ENCODE results near the gene PFDN4. TPM values are rescaled to one million over a fixed set of nuclear protein-coding genes. Genes with fewer than 3 reads are reported as not detected.

Gene PFDN4
- total RNA-seq, 4 donors from 2014 or later, result 32.8 to 71.0 (median 40.2) TPM

DNA sequence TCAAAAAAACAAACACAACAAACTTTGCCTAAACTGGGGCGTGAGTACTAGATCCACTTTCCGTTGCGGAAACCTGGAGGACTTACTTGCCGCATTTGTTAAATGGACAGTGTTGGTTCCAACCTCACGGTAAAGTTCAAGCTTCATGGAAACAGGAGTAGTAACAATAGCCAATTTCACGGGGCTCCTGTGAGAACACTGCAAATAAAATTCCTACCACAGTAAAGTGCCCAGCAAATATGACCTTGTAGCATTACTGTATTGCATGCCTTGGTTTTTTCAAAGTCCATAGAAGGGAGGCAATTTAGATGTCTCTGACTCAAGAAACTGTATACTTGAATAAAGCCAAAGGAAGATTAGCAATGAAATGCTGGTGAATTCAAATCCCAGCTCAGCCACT lies 30.5 kb upstream of the PFDN4 start:
- WGBS, 2 donors, result 88 to 96% methylated on average over 6 of the region's 6 CpGs
- intact Hi-C loops (cut with DNase I; ENCODE audit: low total_unique reads), result no loop called here
- no peak for DNase-seq (ENCODE audit: low spot score in 2 of 2)
- H3K4me3 ChIP-seq (ENCODE audit: low read depth, poor library complexity, severe bottlenecking), result no peak overlapping the region
- TF ChIP-seq, protein P1, sequence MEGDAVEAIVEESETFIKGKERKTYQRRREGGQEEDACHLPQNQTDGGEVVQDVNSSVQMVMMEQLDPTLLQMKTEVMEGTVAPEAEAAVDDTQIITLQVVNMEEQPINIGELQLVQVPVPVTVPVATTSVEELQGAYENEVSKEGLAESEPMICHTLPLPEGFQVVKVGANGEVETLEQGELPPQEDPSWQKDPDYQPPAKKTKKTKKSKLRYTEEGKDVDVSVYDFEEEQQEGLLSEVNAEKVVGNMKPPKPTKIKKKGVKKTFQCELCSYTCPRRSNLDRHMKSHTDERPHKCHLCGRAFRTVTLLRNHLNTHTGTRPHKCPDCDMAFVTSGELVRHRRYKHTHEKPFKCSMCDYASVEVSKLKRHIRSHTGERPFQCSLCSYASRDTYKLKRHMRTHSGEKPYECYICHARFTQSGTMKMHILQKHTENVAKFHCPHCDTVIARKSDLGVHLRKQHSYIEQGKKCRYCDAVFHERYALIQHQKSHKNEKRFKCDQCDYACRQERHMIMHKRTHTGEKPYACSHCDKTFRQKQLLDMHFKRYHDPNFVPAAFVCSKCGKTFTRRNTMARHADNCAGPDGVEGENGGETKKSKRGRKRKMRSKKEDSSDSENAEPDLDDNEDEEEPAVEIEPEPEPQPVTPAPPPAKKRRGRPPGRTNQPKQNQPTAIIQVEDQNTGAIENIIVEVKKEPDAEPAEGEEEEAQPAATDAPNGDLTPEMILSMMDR (IDR thresholded peaks at IDR 0.05), result no peak
- no peak for TF ChIP-seq POLR2A (IDR thresholded peaks at IDR 0.05)

GRCh38 chr20:54178256-54178655 lies 29.6 kb upstream of the PFDN4 start:
- WGBS, 2 donors, result 75% methylated on average over 2 of the region's 2 CpGs
- intact Hi-C loops (cut with DNase I; ENCODE audit: low total_unique reads), result no loop called here
- H3K4me3 ChIP-seq (ENCODE audit: low read depth, poor library complexity, severe bottlenecking), result no peak overlapping the region
- no peak for DNase-seq (ENCODE audit: low spot score in 2 of 2)
- no peak for TF ChIP-seq POLR2A (IDR thresholded peaks at IDR 0.05)
- TF ChIP-seq, protein P1 (IDR thresholded peaks at IDR 0.05), result no peak

DNA sequence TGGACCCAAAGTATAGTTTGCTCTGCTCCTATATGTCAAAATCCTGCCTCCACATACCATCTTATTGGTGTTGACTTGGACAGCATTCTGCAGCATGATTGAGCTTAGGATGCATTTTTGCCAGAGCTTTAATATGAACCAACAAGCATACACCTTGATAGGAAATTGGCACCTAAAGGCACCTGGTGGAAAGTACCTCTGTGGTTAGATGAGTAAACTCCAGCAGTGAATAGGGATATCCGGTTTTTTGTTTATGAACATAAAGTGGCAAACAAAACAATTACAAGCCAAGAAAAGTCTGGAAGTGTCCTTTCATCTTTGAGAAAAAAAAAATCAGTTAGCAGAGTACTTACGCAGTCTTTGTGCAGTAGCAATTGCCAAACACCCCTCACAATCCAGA lies 27.9 kb upstream of the PFDN4 start:
- TF ChIP-seq POLR2A (IDR thresholded peaks at IDR 0.05), result no peak
- TF ChIP-seq, protein P1 (IDR thresholded peaks at IDR 0.05), result no peak
- no peak overlapping the region for H3K4me3 ChIP-seq (ENCODE audit: low read depth, poor library complexity, severe bottlenecking)
- no peak for DNase-seq (ENCODE audit: low spot score in 2 of 2)
- intact Hi-C loops (cut with DNase I; ENCODE audit: low total_unique reads), result no loop called here
- 39 to 42% methylated on average over 2 of the region's 2 CpGs for WGBS, 2 donors

DNA sequence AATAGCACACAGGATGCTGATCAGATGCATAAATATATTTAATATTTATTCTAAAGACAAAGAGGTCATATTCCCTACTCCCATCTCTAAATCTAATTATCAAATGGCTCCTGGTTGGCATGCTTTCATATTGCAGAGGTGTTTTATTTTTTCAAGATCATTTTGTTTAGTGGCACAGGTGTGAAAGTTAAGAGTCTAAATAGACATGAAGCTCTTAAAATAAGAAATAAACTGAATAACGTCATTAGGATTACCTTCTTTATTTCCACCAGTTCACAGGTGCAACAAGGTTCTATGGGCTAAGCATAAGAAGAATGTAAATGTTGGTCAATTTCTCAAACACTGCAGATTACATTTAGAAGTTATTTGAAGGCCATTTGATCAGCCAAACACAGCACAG lies 27.0 kb upstream of the PFDN4 start:
- no peak for TF ChIP-seq POLR2A (IDR thresholded peaks at IDR 0.05)
- TF ChIP-seq, protein P1 (IDR thresholded peaks at IDR 0.05), result no peak
- no peak overlapping the region for H3K4me3 ChIP-seq (ENCODE audit: low read depth, poor library complexity, severe bottlenecking)
- intact Hi-C loops (cut with DNase I; ENCODE audit: low total_unique reads), result no loop called here

GRCh38 chr20:54184071-54184470 lies 23.8 kb upstream of the PFDN4 start:
- intact Hi-C loops (cut with DNase I; ENCODE audit: low total_unique reads), result no loop called here
- 51 to 53% methylated on average over 3 of the region's 3 CpGs for WGBS, 2 donors
- TF ChIP-seq POLR2A (IDR thresholded peaks at IDR 0.05), result no peak
- H3K4me3 ChIP-seq (ENCODE audit: low read depth, poor library complexity, severe bottlenecking), result no peak overlapping the region
- no peak for DNase-seq (ENCODE audit: low spot score in 2 of 2)

More for the DNA sequence above, 27.0 kb upstream of the PFDN4 start:
- WGBS, 2 donors, result 93 to 94% methylated on average over 1 of the region's 1 CpG
- no peak for DNase-seq (ENCODE audit: low spot score in 2 of 2)

DNA sequence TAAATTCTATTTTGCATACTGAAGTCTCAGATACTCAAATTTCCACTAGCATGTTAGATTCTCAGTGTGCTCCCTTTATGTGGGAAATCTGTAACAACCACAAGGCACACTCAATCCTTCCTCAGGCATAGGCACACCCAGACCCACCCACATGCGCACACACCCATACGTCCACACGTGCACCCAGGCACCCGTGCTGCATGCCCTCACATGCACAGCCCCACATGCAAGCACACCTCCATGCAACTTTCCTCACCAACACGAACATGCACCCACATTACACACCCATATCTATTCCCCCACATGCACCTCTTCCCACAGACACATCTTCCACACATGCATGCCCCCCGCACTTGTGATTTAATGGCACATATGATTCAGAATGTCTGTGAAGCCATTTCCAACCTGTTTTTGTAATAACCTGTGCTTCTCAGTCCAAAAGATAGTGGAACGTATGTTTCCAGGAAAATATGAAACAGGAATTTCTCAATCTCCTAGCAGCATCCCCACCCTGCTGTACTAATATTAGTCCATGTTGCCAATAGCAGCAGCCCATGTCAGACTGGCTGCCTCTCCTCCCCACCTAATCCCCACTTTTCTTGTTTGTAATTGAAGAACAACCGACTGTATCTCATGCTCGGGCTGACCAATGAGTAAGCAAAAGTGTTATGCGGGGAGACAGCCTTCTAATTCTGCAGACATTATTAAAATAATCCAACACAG lies 22.8 kb upstream of the PFDN4 start:
- no peak for DNase-seq (ENCODE audit: low spot score in 2 of 2)
- TF ChIP-seq POLR2A (IDR thresholded peaks at IDR 0.05), result no peak
- TF ChIP-seq, protein P1 (IDR thresholded peaks at IDR 0.05), result no peak
- H3K4me3 ChIP-seq (ENCODE audit: low read depth, poor library complexity, severe bottlenecking), result no peak overlapping the region
- intact Hi-C loops (cut with DNase I; ENCODE audit: low total_unique reads), result no loop called here
- WGBS, 2 donors, result 36 to 60% methylated on average over 10 of the region's 10 CpGs

Data from lower leg skin (tissue), 4 donors.